Loucy (cell line): Measurements from ENCODE around the gene GPI.

Experiments
- H2AFZ ChIP-seq: fragments of 200-600 bp; sonication (generic); 2 replicates; pipeline ENCODE4 v1.6.0; 2016; ENCODE audit warnings: antibody characterized with exemption, mild to moderate bottlenecking, low read length, moderate library complexity
- H3F3A ChIP-seq: fragments of 200-600 bp; 2 replicates; pipeline ENCODE4 v1.6.0; 2016; ENCODE audit warnings: antibody characterized with exemption, low read depth, mild to moderate bottlenecking
- H3K27me3 ChIP-seq: fragments of 200-600 bp; sonication (generic); 2 replicates; pipeline ENCODE4 v1.6.1; 2014; ENCODE audit warnings: low read length, mild to moderate bottlenecking; ENCODE audit not compliant: insufficient read depth, poor library complexity, severe bottlenecking
- H3K36me3 ChIP-seq: fragments of 200-600 bp; sonication (generic); 2 replicates; pipeline ENCODE4 v1.6.1; 2016; ENCODE audit warnings: low read length; ENCODE audit not compliant: insufficient read depth
- H3K4me1 ChIP-seq: fragments of 200-600 bp; sonication (generic); 2 replicates; pipeline ENCODE4 v1.5.1; 2014; ENCODE audit warnings: low read length, mild to moderate bottlenecking; ENCODE audit not compliant: insufficient read depth, poor library complexity, severe bottlenecking
- H3K4me2 ChIP-seq: fragments of 200-600 bp; sonication (generic); 2 replicates; pipeline ENCODE4 v1.6.0; 2014; ENCODE audit warnings: antibody characterized with exemption, low read length, low read depth, mild to moderate bottlenecking; ENCODE audit not compliant: poor library complexity, severe bottlenecking
- H3K4me3 ChIP-seq: fragments of 200-600 bp; sonication (generic); 2 replicates; pipeline ENCODE4 v1.5.1; 2014; ENCODE audit warnings: low read length, mild to moderate bottlenecking, mixed read lengths; ENCODE audit not compliant: poor library complexity, severe bottlenecking
- H3K79me2 ChIP-seq: fragments of 200-600 bp; sonication (generic); 2 replicates; pipeline ENCODE4 v1.6.1; 2014; ENCODE audit warnings: low read length; ENCODE audit not compliant: insufficient read depth
- H3K9ac ChIP-seq: fragments of 200-600 bp; sonication (generic); 2 replicates; pipeline ENCODE4 v1.6.0; 2014; ENCODE audit warnings: mild to moderate bottlenecking, low read depth, low read length, moderate library complexity; ENCODE audit not compliant: poor library complexity, severe bottlenecking
- H3K9me2 ChIP-seq: fragments of 200-600 bp; sonication (generic); replicated peaks from 2 replicates; pipeline ENCODE4 v1.6.1; 2016; ENCODE audit warnings: low read depth, low read length, mixed read lengths
- H3K9me3 ChIP-seq: fragments of 200-600 bp; sonication (generic); 2 replicates; pipeline ENCODE4 v1.6.1; 2014; ENCODE audit warnings: mild to moderate bottlenecking, antibody characterized with exemption, low read length, low read depth; ENCODE audit not compliant: insufficient read depth
- H4K20me1 ChIP-seq: fragments of 200-600 bp; sonication (generic); 2 replicates; pipeline ENCODE4 v1.6.0; 2014; ENCODE audit warnings: antibody characterized with exemption, low read length, mild to moderate bottlenecking; ENCODE audit not compliant: insufficient read depth, poor library complexity, severe bottlenecking
- CTCF ChIP-seq: fragments of 200-600 bp; sonication (generic); conservative IDR thresholded peaks from 2 replicates; pipeline ENCODE4 v1.5.1; 2014; ENCODE audit warnings: mild to moderate bottlenecking, antibody characterized with exemption, low read length
- EZH2phosphoT487 ChIP-seq: fragments of 200-600 bp; IDR thresholded peaks from 2 replicates; pipeline ENCODE4 v1.6.1; 2018; ENCODE audit warnings: antibody characterized with exemption, mild to moderate bottlenecking, moderate library complexity, borderline replicate concordance

The GPI gene

GRCh38 chr19:34324320-34324719 lies 40.7 kb upstream of the GPI start:
- no peaks in the 10 kb centered on the region for H3K9me2 ChIP-seq
- no peak overlapping the region for H2AFZ ChIP-seq
- H3K9ac ChIP-seq: no peak overlapping the region
- no peak overlapping the region for H3K4me2 ChIP-seq
- H3K36me3 ChIP-seq: no peaks in the 10 kb centered on the region; the same call in 1 of the 2 replicates
- H3K79me2 ChIP-seq: no peaks in the 10 kb centered on the region
- H3K27me3 ChIP-seq: no peaks in the 10 kb centered on the region
- no peaks in the 10 kb centered on the region for H3F3A ChIP-seq
- no peak overlapping the region for H3K4me3 ChIP-seq
- no peak for TF ChIP-seq EZH2phosphoT487
- no peak for TF ChIP-seq CTCF
- no peaks in the 10 kb centered on the region for H4K20me1 ChIP-seq
- H3K4me1 ChIP-seq: no peaks in the 10 kb centered on the region
- H3K9me3 ChIP-seq: no peaks in the 10 kb centered on the region

GRCh38 chr19:34325181-34325580 lies 39.8 kb upstream of the GPI start:
- Histone ChIP-seq H3K9me3 (no peaks in the 10 kb centered on the region), H4K20me1 (no peaks in the 10 kb centered on the region), H3K9ac (no peak overlapping the region), H3K36me3 (no peaks in the 10 kb centered on the region; the same call in 1 of the 2 replicates), H2AFZ (no peak overlapping the region), H3K4me3 (no peak overlapping the region), H3F3A (no peaks in the 10 kb centered on the region), H3K9me2 (no peaks in the 10 kb centered on the region), H3K4me1 (no peaks in the 10 kb centered on the region), H3K79me2 (no peaks in the 10 kb centered on the region), H3K27me3 (no peaks in the 10 kb centered on the region), H3K4me2 (no peak overlapping the region)
- TF ChIP-seq EZH2phosphoT487 (no peak), CTCF (no peak)

- Histone ChIP-seq H3K9me2 (no peaks in the 10 kb centered on the region), H3K4me1 (no peaks in the 10 kb centered on the region), H3K4me3 (no peak overlapping the region), H3K27me3 (no peaks in the 10 kb centered on the region), H3K9me3 (no peaks in the 10 kb centered on the region), H3K9ac (no peak overlapping the region), H4K20me1 (no peaks in the 10 kb centered on the region), H3K36me3 (no peaks in the 10 kb centered on the region; the same call in 1 of the 2 replicates), H3K79me2 (no peaks in the 10 kb centered on the region), H3K4me2 (no peak overlapping the region), H3F3A (no peaks in the 10 kb centered on the region), H2AFZ (no peak overlapping the region)
- TF ChIP-seq CTCF: no peak
- TF ChIP-seq EZH2phosphoT487: no peak
These were observed 38.8 kb upstream of the GPI start for GRCh38 chr19:34325981-34326787.
